ENCODE data around the gene LIMS1. TPM values are rescaled to one million over a fixed set of nuclear protein-coding genes. Genes with fewer than 3 reads are reported as not detected.
"Not testable (repeated sequence)": the region's sequence is repeated elsewhere in the genome, so short reads cannot be mapped to it uniquely, and the experiment has no call there.

The LIMS1 gene
- polyA plus RNA-seq, 1 experiment = 95.0 TPM

- no peak overlapping the region for H3K27ac ChIP-seq (ENCODE audit: low read depth, low read length)
- DNase-seq (ENCODE audit: low read depth, low spot score) = no peak
- CTCF ChIA-PET = interaction anchor here (0.9 to 3.0 kb wide), 2 partner anchors 11 to 36 kb away, joined by 3 to 11 read pairs; no protein-coding TSS in a partner anchor
- no peak overlapping the region for H3K4me3 ChIP-seq (ENCODE audit: low read depth, low read length)
- H3K9me3 ChIP-seq (ENCODE audit: control insufficient read depth, insufficient read depth, low read length) = no peaks in the 10 kb centered on the region
- no peak for TF ChIP-seq CTCF (IDR thresholded peaks at IDR 0.05; ENCODE audit: low read depth, low read length)
- POLR2A ChIA-PET = no interaction called here
- no peaks in the 10 kb centered on the region for H3K27me3 ChIP-seq (ENCODE audit: control insufficient read depth, insufficient read depth, low read length)
These were observed 14.1 kb downstream of the LIMS1 start for GRCh38 chr2:108548208-108549003.

GRCh38 chr2:108552566-108552965 lies 18.3 kb downstream of the LIMS1 start:
- Histone ChIP-seq H3K27ac (ENCODE audit: low read depth, low read length) (no peak overlapping the region), H3K27me3 (ENCODE audit: control insufficient read depth, insufficient read depth, low read length) (no peaks in the 10 kb centered on the region), H3K4me3 (ENCODE audit: low read depth, low read length) (no peak overlapping the region), H3K9me3 (ENCODE audit: control insufficient read depth, insufficient read depth, low read length) (no peaks in the 10 kb centered on the region)
- DNase-seq (ENCODE audit: low read depth, low spot score) = no peak
- ChIA-PET POLR2A (no interaction called here), CTCF (interaction anchor here (1.3 kb wide), 1 partner anchor 32 kb away, joined by 4 read pairs; no protein-coding TSS in a partner anchor)
- no peak for TF ChIP-seq CTCF (IDR thresholded peaks at IDR 0.05; ENCODE audit: low read depth, low read length)

GRCh38 chr2:108553209-108553919 lies 19.1 kb downstream of the LIMS1 start:
- no peak for DNase-seq (ENCODE audit: low read depth, low spot score)
- no peak for TF ChIP-seq CTCF (IDR thresholded peaks at IDR 0.05; ENCODE audit: low read depth, low read length)
- ChIA-PET CTCF (interaction anchor here (1.3 kb wide), 1 partner anchor 31 kb away, joined by 4 read pairs; no protein-coding TSS in a partner anchor), POLR2A (no interaction called here)
- Histone ChIP-seq H3K9me3 (ENCODE audit: control insufficient read depth, insufficient read depth, low read length) (no peaks in the 10 kb centered on the region), H3K4me3 (ENCODE audit: low read depth, low read length) (no peak overlapping the region), H3K27ac (ENCODE audit: low read depth, low read length) (no peak overlapping the region), H3K27me3 (ENCODE audit: control insufficient read depth, insufficient read depth, low read length) (no peaks in the 10 kb centered on the region)

GRCh38 chr2:108554528-108554927 lies 20.3 kb downstream of the LIMS1 start:
- no peaks in the 10 kb centered on the region for H3K9me3 ChIP-seq (ENCODE audit: control insufficient read depth, insufficient read depth, low read length)
- ChIA-PET CTCF (no interaction called here), POLR2A (no interaction called here)
- no peak overlapping the region for H3K4me3 ChIP-seq (ENCODE audit: low read depth, low read length)
- no peak for TF ChIP-seq CTCF (IDR thresholded peaks at IDR 0.05; ENCODE audit: low read depth, low read length)
- H3K27ac ChIP-seq (ENCODE audit: low read depth, low read length) = no peak overlapping the region
- no peaks in the 10 kb centered on the region for H3K27me3 ChIP-seq (ENCODE audit: control insufficient read depth, insufficient read depth, low read length)
- no peak for DNase-seq (ENCODE audit: low read depth, low spot score)

GRCh38 chr2:108555572-108555971 lies 21.3 kb downstream of the LIMS1 start:
- Histone ChIP-seq H3K4me3 (ENCODE audit: low read depth, low read length) (no peak overlapping the region), H3K27ac (ENCODE audit: low read depth, low read length) (no peak overlapping the region), H3K9me3 (ENCODE audit: control insufficient read depth, insufficient read depth, low read length) (no peaks in the 10 kb centered on the region), H3K27me3 (ENCODE audit: control insufficient read depth, insufficient read depth, low read length) (no peaks in the 10 kb centered on the region)
- TF ChIP-seq CTCF (IDR thresholded peaks at IDR 0.05; ENCODE audit: low read depth, low read length) = no peak
- CTCF ChIA-PET = no interaction called here
- no peak for DNase-seq (ENCODE audit: low read depth, low spot score)
- POLR2A ChIA-PET = no interaction called here

- DNase-seq (ENCODE audit: low read depth, low spot score); H3K9me3 ChIP-seq (ENCODE audit: control insufficient read depth, insufficient read depth, low read length); H3K27ac ChIP-seq (ENCODE audit: low read depth, low read length); CTCF ChIA-PET; H3K4me3 ChIP-seq (ENCODE audit: low read depth, low read length); H3K27me3 ChIP-seq (ENCODE audit: control insufficient read depth, insufficient read depth, low read length); POLR2A ChIA-PET: not testable (repeated sequence)
These were observed 22.3 kb downstream of the LIMS1 start for GRCh38 chr2:108556581-108556980.
